GM12874 (cell line): Measurements from ENCODE around the gene PDZD2.

Experiments used
- TF ChIP-seq, protein P1 (sequence below): IDR thresholded peaks from 2 replicates; pipeline ENCODE4 v1.5.1; 2011; ENCODE audit warnings: low read depth, mild to moderate bottlenecking, control low read depth, low read length, moderate library complexity; ENCODE audit not compliant: insufficient read depth

PDZD2 gene

DNA sequence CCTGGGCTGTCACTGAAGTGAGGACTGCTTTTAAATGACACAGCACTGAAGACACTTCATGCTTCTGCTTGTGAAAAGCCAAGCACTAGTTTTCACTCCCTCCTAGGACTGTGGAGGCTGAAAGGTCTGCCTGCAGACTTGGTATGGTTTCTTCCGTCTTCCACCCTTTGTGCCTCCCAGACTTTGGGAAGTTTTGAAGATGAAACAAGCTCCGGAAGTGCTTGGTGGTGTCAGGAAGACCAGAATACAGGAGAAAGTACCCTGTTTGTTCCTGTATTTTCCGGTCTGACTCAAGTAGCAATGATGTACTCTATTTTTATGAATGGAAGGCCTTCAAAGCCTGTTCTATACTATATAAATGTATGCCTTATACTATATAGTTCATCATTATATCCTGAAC, 222.7 kb downstream of the PDZD2 start:
- TF ChIP-seq, protein P1, sequence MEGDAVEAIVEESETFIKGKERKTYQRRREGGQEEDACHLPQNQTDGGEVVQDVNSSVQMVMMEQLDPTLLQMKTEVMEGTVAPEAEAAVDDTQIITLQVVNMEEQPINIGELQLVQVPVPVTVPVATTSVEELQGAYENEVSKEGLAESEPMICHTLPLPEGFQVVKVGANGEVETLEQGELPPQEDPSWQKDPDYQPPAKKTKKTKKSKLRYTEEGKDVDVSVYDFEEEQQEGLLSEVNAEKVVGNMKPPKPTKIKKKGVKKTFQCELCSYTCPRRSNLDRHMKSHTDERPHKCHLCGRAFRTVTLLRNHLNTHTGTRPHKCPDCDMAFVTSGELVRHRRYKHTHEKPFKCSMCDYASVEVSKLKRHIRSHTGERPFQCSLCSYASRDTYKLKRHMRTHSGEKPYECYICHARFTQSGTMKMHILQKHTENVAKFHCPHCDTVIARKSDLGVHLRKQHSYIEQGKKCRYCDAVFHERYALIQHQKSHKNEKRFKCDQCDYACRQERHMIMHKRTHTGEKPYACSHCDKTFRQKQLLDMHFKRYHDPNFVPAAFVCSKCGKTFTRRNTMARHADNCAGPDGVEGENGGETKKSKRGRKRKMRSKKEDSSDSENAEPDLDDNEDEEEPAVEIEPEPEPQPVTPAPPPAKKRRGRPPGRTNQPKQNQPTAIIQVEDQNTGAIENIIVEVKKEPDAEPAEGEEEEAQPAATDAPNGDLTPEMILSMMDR: no peak

DNA sequence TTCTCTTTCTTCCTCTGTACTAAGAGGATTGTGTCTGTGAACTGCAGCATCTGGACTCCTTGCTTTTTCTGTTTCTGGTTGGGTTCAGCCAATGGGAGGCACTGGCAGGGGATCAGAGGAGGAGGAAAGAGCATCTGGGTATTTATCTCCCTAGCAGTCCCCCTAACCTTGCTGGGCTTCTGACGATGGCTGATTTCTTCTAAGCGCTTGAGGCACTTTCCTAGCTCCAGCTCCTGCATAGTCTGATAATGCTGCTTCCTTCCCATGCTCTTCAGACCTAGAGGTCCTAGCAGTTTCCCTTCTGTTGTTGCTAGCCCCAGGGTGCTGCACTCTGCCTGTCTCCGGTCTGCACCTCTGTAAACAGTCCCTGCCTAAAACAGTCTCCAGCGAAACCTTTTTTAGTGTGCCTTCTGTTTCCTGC, 225.1 kb downstream of the PDZD2 start:
- TF ChIP-seq, protein P1: no peak

DNA sequence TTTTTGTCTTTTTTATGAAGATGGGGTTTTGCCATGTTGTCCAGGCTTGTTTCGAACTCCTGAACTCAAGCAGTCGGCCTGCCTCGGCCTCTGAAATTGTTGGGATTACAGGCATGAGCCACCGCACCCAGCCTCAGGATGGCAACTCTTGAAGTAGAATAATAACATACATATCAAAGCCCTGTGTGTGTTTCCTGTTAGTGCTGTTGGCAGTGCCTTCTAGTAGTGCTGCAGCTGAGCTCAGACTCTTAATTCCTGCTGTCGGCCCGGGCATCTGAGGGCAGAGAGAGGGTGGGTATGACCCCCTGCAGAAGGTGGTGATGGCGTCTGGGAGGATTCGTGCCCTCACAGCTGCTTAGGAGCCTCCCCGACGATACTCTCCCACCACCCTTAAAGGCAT, 227.2 kb downstream of the PDZD2 start:
- TF ChIP-seq, protein P1: no peak

DNA sequence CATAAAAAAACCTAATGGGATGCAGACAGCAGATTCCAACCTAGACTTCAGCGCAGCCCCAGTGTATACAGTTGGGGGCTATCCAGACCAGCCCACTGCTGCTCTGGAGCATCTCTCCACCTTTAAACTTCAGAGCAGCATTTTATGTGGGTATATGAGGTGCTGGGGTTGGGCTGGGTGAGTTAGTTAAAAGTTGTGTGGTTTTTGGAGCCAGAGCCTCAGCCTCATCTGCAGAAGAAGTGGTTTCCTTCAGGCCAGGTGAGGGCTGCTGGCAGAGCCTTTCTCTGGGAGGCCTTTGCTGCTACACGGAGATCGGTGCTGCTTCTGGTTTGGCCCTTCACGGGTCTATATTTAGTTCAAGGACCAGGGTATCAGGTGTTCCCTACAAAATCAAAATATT, 228.3 kb downstream of the PDZD2 start:
- TF ChIP-seq, protein P1: no peak

DNA sequence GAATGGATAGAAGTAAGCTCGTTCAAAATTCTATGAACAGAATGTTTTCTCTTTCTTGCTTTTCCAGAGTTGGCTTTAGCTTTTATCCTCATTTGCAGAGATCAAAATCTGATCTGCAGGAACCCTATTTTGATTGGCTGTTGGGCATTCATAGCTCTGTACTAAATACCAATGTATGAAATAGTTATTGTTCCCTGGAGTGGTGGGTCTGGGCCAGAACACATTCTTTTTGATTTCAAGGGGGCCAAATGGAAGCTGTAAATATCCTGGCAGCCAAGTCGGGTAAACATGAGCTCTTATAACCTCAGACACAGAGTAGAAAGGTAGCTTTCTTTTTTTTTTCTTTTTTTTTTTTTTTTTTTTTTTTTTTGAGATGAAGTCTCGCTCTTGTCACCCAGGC, 241.5 kb downstream of the PDZD2 start:
- TF ChIP-seq, protein P1: no peak

DNA sequence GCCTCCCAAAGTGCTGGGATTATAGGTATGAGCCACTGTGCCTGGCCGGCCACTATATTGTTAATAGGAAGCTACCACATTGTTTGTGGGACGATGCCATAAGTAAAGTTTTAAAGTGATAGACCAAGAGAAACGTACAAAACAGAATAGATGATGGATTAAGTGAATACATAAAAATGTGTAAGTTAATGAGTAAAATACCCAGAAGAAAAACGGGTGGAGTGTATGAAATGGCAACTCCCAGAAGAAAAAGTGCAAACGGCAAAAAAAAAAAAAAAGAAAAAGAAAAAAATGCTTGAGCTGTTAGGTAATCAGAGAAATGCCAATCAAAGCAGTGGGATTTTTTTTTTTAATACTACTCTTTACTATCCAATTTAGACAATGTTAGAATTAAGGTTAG, 246.0 kb downstream of the PDZD2 start:
- TF ChIP-seq, protein P1: no peak

DNA sequence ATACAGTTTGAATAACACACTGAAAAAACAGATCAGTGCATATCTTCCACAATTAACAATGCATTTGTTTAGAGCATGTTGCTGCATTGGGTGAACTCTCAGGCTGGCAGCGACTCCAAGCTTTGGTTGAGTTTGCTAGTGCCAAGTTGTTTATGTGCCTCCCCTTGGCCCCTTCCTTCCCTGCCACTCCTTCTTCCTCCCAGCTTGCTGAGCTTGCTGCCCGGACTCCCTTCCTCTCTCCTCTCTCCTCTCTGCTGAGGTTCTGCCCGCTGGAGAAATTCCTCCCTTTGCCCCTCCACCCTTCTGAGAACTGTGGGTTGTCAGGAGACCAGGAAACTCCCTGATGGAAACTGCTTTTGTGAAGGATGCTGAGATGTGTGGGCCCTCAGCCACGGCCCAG, 247.3 kb downstream of the PDZD2 start:
- TF ChIP-seq, protein P1: no peak

DNA sequence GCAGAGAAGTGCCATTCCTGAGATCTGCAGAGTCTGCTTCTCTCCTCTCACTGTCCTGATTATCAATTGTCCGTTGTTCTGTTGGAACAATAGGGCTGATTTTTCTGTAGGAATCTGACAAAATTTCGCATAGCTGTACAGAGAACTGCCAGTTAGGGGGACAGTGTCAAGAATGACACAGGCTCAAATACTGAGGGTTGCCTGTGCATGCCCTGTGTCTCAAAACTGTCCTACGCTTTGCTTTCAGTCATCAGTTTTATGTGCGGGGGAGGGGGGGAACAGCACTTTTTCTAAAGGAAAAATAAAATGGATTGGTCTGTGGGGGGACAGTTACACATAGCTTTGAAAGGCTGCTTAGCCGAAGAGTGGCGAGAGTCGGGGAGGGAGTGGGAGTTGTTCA, 248.6 kb downstream of the PDZD2 start:
- TF ChIP-seq, protein P1: no peak
